Measurements from ENCODE around the gene IDI1.
"Not testable (repeated sequence)": the region's sequence is repeated elsewhere in the genome, so short reads cannot be mapped to it uniquely, and the experiment has no call there.

The IDI1 gene

DNA sequence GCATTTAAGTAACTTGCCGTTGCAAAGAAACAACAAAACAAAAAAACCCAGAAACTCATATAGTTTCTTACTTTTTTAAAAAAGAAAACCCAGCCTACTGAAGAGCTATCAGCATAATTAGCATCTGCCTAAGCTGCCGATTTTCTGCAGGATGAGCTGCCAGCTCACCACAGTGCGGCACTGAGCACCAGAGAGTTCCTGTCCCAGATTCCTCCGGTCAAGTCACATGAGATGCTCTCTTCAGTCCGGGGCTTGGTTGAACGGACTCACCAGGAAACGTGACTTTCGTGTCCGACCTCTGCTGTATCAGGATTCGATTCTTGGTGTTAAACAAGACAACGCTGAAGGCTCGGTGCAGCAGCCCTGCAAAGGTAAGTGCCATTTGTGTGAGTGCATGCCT is 26.5 kb downstream of the IDI1 start:
- Histone ChIP-seq H3K27ac (ENCODE audit: low read depth, low read length) (no peak overlapping the region), H3K36me3 (ENCODE audit: control insufficient read depth, insufficient read depth, low read length) (peaks cover 4% of the 10 kb centered on the region), H3K9ac (ENCODE audit: low read length) (no peak overlapping the region), H3K4me1 (ENCODE audit: control insufficient read depth, insufficient read depth, low read length) (no peaks in the 10 kb centered on the region), H3K27me3 (ENCODE audit: control insufficient read depth, insufficient read depth, low read length) (no peaks in the 10 kb centered on the region), H3K4me3 (ENCODE audit: low read length) (no peak overlapping the region)

DNA sequence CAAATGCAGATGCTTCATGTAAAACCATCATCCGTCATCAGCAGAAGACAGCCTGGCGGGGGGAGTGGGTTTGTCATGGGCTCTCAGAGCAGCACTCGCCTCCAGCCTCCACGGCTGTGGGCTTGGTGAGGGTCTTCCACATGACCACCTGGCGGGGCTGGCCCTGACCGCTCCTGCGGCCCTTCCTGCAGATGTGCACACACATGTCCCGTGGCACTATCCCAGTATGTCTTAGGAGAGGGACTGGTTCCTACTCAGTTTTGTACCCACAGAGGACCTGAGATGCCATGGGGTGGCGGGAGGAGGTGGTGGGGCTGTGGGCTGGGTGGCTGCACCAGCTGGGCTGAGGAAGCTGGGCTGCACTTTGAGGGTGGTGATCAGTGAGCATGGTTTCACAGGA is 28.0 kb downstream of the IDI1 start:
- Histone ChIP-seq H3K4me3 (ENCODE audit: low read length) (no peak overlapping the region), H3K27me3 (ENCODE audit: control insufficient read depth, insufficient read depth, low read length) (no peaks in the 10 kb centered on the region), H3K27ac (ENCODE audit: low read depth, low read length) (no peak overlapping the region), H3K4me1 (ENCODE audit: control insufficient read depth, insufficient read depth, low read length) (no peaks in the 10 kb centered on the region), H3K9ac (ENCODE audit: low read length) (no peak overlapping the region), H3K36me3 (ENCODE audit: control insufficient read depth, insufficient read depth, low read length) (peaks cover 13% of the 10 kb centered on the region)

DNA sequence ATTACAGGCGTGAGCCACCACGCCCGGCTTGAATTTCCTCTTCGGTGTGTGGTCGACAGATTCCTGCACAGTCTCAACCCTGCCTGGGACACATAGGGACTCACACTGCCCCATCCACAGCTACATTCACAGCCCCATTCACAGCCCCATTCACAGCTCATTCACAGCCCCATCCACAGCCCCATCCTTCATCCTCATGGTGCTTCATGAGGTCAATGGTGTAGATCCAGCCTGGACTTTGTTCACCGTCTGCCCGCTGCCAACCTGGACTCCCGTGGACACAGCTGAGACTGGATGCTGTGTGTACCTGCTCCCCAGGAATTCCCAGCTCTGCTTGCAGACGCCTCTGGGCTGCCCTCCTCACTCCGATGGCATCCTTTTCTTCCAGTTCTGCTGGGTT is 28.5 kb downstream of the IDI1 start:
- Histone ChIP-seq H3K9ac (ENCODE audit: low read length) (no peak overlapping the region), H3K4me3 (ENCODE audit: low read length) (no peak overlapping the region), H3K27me3 (ENCODE audit: control insufficient read depth, insufficient read depth, low read length) (no peaks in the 10 kb centered on the region), H3K4me1 (ENCODE audit: control insufficient read depth, insufficient read depth, low read length) (no peaks in the 10 kb centered on the region), H3K27ac (ENCODE audit: low read depth, low read length) (no peak overlapping the region), H3K36me3 (ENCODE audit: control insufficient read depth, insufficient read depth, low read length) (peaks cover 16% of the 10 kb centered on the region)

DNA sequence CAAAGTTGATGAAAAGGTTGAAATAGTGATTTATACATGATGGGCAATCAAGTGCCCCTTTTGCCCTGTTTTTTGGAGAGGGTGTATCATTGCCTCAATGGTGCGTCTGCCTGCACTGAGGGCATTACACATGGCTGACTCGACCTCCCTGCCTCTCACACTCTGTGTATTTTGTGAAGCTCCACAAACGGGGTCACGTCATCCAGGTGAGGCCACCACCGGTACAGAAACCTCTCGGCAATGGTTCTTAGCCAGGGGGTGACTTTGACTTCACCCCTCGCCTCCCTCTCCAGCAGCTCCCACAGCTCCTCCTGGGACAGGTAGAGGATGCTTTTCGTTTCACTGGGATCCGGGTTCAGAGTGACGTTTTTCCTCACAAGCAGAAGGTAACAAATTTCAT is 29.6 kb downstream of the IDI1 start:
- Histone ChIP-seq H3K27me3 (ENCODE audit: control insufficient read depth, insufficient read depth, low read length) (no peaks in the 10 kb centered on the region), H3K27ac (ENCODE audit: low read depth, low read length) (no peak overlapping the region), H3K4me1 (ENCODE audit: control insufficient read depth, insufficient read depth, low read length) (no peaks in the 10 kb centered on the region), H3K4me3 (ENCODE audit: low read length) (no peak overlapping the region), H3K36me3 (ENCODE audit: control insufficient read depth, insufficient read depth, low read length) (peaks cover 16% of the 10 kb centered on the region), H3K9ac (ENCODE audit: low read length) (no peak overlapping the region)

DNA sequence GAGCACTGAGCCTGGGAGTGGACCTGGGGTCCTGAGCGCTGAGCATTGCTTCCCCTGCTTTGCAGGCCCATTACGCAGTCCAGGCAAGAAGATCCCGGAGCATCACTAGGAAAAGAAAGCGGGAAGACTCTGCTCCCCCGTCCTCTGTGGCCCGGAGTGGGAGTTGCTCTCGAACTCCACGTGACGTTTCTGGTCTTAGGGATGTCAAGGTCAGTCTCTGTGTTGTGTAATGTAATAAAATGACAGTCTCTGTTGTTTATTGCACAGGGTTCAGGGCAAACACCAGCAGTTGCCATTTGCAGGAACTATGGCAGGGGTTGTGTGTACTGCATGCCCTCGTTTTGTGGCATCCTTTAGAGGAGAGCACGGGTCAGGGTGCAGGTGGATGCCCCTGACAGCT is 33.2 kb downstream of the IDI1 start:
- no peak overlapping the region for H3K27ac ChIP-seq (ENCODE audit: low read depth, low read length)
- H3K9ac ChIP-seq (ENCODE audit: low read length) = no peak overlapping the region
- H3K36me3 ChIP-seq (ENCODE audit: control insufficient read depth, insufficient read depth, low read length) = peaks cover 39% of the 10 kb centered on the region
- H3K4me1 ChIP-seq (ENCODE audit: control insufficient read depth, insufficient read depth, low read length) = no peaks in the 10 kb centered on the region
- no peaks in the 10 kb centered on the region for H3K27me3 ChIP-seq (ENCODE audit: control insufficient read depth, insufficient read depth, low read length)
- no peak overlapping the region for H3K4me3 ChIP-seq (ENCODE audit: low read length)

DNA sequence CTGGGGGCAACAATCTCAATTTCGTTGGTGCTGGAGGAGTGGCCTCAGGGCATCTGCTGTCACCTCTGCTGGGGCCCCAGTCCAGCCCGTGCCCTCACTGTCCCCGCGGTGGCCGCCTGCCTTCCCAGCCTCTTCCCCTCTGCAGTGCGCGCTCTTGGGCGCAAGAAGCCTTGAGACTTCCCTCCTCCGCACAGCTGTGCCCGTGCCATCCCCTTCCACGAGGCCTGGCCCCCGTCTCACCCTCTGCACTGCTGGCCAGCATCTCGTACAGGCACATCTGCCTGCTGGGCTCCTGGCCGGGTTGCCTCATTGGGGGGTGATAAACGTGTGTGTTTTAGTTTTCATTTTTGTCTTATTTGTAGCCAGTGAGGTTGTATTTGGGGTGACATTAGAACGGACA is 37.2 kb downstream of the IDI1 start:
- H3K9ac ChIP-seq (ENCODE audit: low read length) = no peak overlapping the region
- peaks cover 45% of the 10 kb centered on the region for H3K36me3 ChIP-seq (ENCODE audit: control insufficient read depth, insufficient read depth, low read length)
- no peak overlapping the region for H3K4me3 ChIP-seq (ENCODE audit: low read length)
- H3K27me3 ChIP-seq (ENCODE audit: control insufficient read depth, insufficient read depth, low read length) = no peaks in the 10 kb centered on the region
- no peaks in the 10 kb centered on the region for H3K4me1 ChIP-seq (ENCODE audit: control insufficient read depth, insufficient read depth, low read length)
- H3K27ac ChIP-seq (ENCODE audit: low read depth, low read length) = no peak overlapping the region

DNA sequence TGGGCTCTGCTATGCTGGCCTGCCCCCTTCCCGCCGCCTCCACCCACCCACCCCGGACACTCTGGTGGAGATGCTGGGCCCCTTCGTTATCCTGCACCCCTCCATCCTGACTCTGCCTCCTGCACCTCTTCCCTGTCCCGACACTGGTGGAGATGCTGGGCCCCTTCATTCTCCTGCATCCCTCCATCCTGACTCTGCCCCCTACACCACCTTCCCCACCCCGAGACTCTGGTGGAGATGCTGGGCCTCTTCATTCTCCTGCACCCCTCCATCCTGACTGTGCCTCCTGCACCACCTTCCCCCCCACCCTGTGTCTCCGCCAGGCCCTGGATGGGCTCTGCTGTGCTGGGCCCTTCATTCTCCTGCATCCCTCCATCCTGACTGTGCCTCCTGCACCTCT is 38.2 kb downstream of the IDI1 start:
- Histone ChIP-seq H3K4me3 (ENCODE audit: low read length) (no peak overlapping the region), H3K27ac (ENCODE audit: low read depth, low read length) (no peak overlapping the region), H3K4me1 (ENCODE audit: control insufficient read depth, insufficient read depth, low read length) (no peaks in the 10 kb centered on the region), H3K36me3 (ENCODE audit: control insufficient read depth, insufficient read depth, low read length) (peaks cover 42% of the 10 kb centered on the region), H3K9ac (ENCODE audit: low read length) (no peak overlapping the region), H3K27me3 (ENCODE audit: control insufficient read depth, insufficient read depth, low read length) (no peaks in the 10 kb centered on the region)

DNA sequence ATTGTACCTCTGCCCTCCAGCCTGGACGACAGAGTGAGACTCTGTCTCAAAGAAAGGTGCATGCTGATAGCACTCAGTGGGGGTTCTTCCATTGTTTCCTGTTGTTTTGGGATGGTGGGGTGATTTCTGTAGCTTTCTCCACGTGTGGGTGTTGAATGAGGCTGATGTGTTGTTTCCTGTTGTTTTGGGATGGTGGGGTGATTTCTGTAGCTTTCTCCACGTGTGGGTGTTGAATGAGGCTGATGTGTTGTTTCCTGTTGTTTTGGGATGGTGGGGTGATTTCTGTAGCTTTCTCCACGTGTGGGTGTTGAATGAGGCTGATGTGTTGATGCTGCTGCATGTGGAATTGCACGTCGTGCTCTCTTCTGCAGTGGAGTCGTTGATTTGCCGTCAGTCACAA is 39.0 kb downstream of the IDI1 start:
- not testable (repeated sequence) for H3K27me3 ChIP-seq (ENCODE audit: control insufficient read depth, insufficient read depth, low read length); H3K9ac ChIP-seq (ENCODE audit: low read length); H3K27ac ChIP-seq (ENCODE audit: low read depth, low read length); H3K4me1 ChIP-seq (ENCODE audit: control insufficient read depth, insufficient read depth, low read length); H3K4me3 ChIP-seq (ENCODE audit: low read length)
- peaks cover 48% of the 10 kb centered on the region for H3K36me3 ChIP-seq (ENCODE audit: control insufficient read depth, insufficient read depth, low read length)

DNA sequence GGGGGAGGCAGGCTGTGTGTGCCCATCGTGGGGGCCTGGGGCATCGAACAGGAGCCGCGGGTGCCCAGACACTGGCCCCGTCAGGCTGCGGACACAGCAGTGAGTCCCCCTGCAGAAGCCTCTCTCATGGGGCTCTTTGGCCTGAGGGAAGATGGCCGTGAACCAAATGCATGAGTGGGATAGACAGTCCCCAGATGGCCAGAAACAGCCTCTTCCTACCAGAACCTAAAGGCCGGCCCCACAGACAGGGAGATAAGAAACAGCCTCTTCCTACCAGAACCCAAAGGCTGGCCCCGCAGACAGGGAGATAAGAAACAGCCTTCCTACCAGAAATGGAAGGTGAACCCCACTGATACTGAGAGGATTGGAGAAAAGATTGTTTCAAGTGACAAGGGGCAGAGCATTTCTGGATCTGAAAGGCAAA is 39.8 kb downstream of the IDI1 start:
- Histone ChIP-seq H3K4me3 (ENCODE audit: low read length) (no peak overlapping the region), H3K9ac (ENCODE audit: low read length) (no peak overlapping the region), H3K27ac (ENCODE audit: low read depth, low read length) (no peak overlapping the region), H3K4me1 (ENCODE audit: control insufficient read depth, insufficient read depth, low read length) (no peaks in the 10 kb centered on the region), H3K27me3 (ENCODE audit: control insufficient read depth, insufficient read depth, low read length) (no peaks in the 10 kb centered on the region), H3K36me3 (ENCODE audit: control insufficient read depth, insufficient read depth, low read length) (peaks cover 56% of the 10 kb centered on the region)

DNA sequence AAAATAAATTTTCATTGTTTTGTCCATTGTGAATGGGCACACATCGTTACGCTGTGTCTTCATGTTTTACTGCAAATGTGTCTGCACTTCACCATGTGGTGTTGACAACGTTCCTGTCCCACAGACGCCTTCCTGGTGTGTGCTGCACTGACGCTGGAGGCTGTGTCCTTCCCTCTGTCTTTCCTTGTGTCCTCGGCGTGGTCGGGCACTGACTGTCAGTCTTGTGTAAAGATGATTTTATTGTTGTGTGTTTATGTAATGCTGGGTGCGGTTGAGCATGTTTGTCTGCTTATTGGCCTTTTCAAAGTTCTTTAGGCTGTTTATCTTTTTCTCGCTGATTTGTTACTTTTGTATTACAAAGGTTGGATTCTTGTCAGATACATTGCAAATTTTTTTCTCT is 41.3 kb downstream of the IDI1 start:
- Histone ChIP-seq H3K36me3 (ENCODE audit: control insufficient read depth, insufficient read depth, low read length) (peaks cover 64% of the 10 kb centered on the region), H3K27ac (ENCODE audit: low read depth, low read length) (no peak overlapping the region), H3K9ac (ENCODE audit: low read length) (no peak overlapping the region), H3K27me3 (ENCODE audit: control insufficient read depth, insufficient read depth, low read length) (no peaks in the 10 kb centered on the region), H3K4me1 (ENCODE audit: control insufficient read depth, insufficient read depth, low read length) (no peaks in the 10 kb centered on the region), H3K4me3 (ENCODE audit: low read length) (no peak overlapping the region)

DNA sequence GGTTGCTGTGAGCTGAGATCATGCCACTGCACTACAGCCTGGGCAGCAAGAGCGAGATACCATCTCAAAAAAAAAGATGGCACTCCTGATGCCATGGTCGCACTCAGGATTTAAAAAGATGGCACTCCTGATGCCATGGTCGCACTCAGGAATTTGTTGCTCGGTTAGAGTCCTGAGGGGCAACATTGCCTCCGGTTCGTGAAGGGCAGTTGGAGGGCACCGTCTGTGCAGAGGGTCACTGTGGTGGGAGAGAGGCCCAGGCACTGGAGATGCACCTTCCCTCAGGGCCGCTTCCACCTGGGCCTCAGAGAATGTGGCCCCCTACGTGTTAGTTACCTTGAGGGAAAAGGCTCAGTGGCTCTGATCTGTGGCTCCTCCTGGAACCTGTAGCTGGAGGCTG is 42.3 kb downstream of the IDI1 start:
- no peak overlapping the region for H3K9ac ChIP-seq (ENCODE audit: low read length)
- H3K4me1 ChIP-seq (ENCODE audit: control insufficient read depth, insufficient read depth, low read length) = no peaks in the 10 kb centered on the region
- H3K27ac ChIP-seq (ENCODE audit: low read depth, low read length) = no peak overlapping the region
- no peaks in the 10 kb centered on the region for H3K27me3 ChIP-seq (ENCODE audit: control insufficient read depth, insufficient read depth, low read length)
- H3K36me3 ChIP-seq (ENCODE audit: control insufficient read depth, insufficient read depth, low read length) = peaks cover 55% of the 10 kb centered on the region
- no peak overlapping the region for H3K4me3 ChIP-seq (ENCODE audit: low read length)

DNA sequence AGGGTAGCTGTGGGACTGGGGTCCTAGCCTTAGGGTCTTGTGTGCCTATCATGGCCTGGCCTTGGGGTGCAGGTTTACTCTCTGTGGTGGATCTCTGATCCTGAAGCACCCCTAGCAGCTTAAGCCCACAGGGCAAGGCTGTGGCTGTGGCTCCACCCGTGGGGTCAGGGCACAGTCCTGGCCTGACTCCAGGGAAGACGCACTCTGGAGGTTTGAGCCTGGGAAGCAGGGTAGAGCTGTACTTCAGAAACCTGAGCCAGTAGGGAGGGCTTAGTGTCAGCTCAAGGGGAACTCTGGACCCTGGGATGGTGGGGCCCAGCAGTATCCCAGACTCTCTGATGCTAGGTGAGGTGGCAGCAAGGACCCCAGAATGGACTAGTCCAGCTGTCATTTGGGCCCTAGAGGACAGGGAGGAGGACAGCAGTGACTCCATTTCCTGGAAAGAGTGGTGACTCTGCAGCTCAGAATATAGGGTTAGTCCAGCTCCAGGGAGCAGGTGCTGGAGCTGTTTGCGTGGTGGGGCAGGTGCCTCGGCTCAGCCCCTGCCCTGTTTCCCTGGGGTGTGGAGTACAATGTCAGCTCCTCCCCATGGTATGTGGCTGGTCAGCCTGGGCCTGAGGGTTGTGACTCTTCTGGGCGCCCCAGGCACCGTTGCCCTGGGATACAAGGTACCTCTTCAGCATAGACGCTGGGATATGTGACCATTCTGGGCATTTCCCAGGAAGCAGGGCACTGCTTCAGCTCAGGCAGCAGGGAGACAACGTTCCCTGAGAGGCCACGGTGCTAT is 44.8 kb downstream of the IDI1 start:
- peaks cover 45% of the 10 kb centered on the region for H3K36me3 ChIP-seq (ENCODE audit: control insufficient read depth, insufficient read depth, low read length)
- H3K27me3 ChIP-seq (ENCODE audit: control insufficient read depth, insufficient read depth, low read length) = no peaks in the 10 kb centered on the region
- H3K27ac ChIP-seq (ENCODE audit: low read depth, low read length) = no peak overlapping the region
- no peak overlapping the region for H3K4me3 ChIP-seq (ENCODE audit: low read length)
- no peak overlapping the region for H3K9ac ChIP-seq (ENCODE audit: low read length)
- H3K4me1 ChIP-seq (ENCODE audit: control insufficient read depth, insufficient read depth, low read length) = no peaks in the 10 kb centered on the region

DNA sequence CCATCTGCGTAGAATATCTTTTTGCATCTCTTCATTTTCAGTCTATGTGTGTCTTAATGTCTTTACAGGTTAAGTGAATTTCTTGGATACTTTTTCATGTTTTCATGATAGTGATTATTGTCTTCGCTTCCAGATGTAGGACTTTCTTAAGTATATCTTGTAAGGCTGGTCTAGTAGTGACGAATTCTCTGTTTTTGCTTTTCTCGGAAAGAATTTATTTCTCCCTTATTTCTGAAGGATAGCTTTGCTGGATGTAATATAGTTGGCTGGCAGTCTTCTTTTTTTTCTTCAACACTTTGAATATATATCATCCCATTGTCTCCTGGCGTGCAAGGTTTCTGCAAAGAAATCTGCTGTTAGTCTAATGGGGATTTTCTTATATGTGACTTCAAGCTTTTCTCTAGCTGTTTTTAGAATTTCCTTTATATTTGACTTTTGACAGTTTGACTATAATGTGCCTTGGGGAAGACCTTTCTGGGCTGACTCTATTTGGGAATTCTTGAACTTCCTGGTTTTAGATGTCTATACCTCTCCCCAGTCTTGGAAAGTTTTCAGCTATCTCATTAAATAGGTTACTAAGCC is 46.4 kb downstream of the IDI1 start:
- peaks cover 52% of the 10 kb centered on the region for H3K36me3 ChIP-seq (ENCODE audit: control insufficient read depth, insufficient read depth, low read length)
- no peaks in the 10 kb centered on the region for H3K27me3 ChIP-seq (ENCODE audit: control insufficient read depth, insufficient read depth, low read length)
- no peak overlapping the region for H3K9ac ChIP-seq (ENCODE audit: low read length)
- no peak overlapping the region for H3K4me3 ChIP-seq (ENCODE audit: low read length)
- no peaks in the 10 kb centered on the region for H3K4me1 ChIP-seq (ENCODE audit: control insufficient read depth, insufficient read depth, low read length)
- H3K27ac ChIP-seq (ENCODE audit: low read depth, low read length) = no peak overlapping the region
